SK-N-SH (cell line): ENCODE measurements around the gene E2F1.

Experiments used
- EP300 ChIP-seq, 2 experiments: IDR thresholded peaks; 2 replicates each; pipeline versions ENCODE4 v1.4.0 to v1.6.1; 2012; ENCODE audit warnings: borderline replicate concordance in 1 of 2, low read depth in 1 of 2, low read length in 1 of 2
- MXI1 ChIP-seq: IDR thresholded peaks from 2 replicates; pipeline ENCODE4 v1.6.1; 2012; ENCODE audit warnings: mild to moderate bottlenecking, low read depth, low read length, improper control_type of control experiment
- POLR2AphosphoS5 ChIP-seq: IDR thresholded peaks from 2 replicates; pipeline ENCODE4 v1.6.1; 2012; ENCODE audit warnings: low read depth, low read length
- RCOR1 ChIP-seq: fragments of 150-350 bp; IDR thresholded peaks from 2 replicates; pipeline ENCODE4 v1.6.1; 2017; ENCODE audit warnings: antibody characterized with exemption, low read length
- SMC3 ChIP-seq: IDR thresholded peaks from 2 replicates; pipeline ENCODE4 v1.6.1; 2012; ENCODE audit warnings: low read depth, low read length, improper control_type of control experiment
- TF ChIP-seq, protein P1 (sequence below): IDR thresholded peaks from 2 replicates; pipeline ENCODE4; 2012
- TF ChIP-seq, protein P2 (sequence below): fragments of 200-600 bp; sonication (generic); IDR thresholded peaks from 2 replicates; pipeline ENCODE4 v1.6.1; 2017; ENCODE audit warnings: antibody characterized with exemption, mild to moderate bottlenecking, moderate library complexity

DNA sequence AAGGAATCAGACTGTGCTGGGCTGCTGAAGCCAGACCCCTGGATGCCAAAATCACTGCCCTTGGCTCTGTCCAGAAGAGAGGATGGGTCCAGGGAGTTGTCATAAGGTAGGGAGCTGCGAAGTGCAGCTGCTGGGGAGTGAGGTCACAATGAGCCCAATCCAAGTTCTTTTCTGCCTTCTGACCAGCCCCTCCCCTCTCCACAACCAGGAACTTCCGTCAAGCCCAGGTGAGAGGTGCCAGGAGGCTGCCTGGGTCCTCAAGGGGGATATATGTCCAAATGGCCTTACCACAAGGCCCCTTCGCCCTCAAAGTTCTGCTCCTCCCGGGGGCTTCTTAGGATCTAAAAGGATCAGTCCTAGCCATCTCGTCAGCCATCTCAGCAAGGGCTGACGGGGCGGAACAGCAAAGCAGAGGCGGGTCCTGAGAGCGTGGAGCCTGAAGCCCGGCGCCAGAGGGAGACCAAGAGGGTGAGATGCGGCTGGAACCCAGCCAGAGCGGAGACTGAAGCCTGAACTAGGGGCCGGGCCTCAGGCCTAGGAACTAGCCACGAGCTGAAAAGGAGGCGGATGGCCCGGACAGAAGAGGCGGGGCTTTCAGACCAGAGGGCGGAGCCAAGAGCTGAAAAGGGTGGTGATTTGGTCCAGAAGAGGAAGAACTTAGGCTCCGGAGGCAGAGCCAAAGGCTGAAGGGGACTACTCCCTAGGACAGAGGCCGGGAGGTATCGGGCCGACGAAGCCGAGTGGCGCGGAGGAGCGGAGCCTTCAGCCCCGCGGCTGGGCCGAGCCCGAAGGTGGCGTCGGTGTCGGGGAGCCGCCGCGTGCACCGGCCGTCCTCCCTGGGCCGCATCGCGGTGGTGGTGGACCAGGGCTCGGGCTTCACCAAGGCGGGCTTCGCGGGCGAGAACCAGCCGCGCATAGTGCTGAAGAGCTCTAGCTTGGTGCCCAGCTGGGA lies 19.6 kb downstream of the E2F1 start, which contains the start of gene ACTL10:
- TF ChIP-seq EP300 (IDR thresholded peaks at IDR 0.05; ENCODE audit: borderline replicate concordance in 1 of 2, low read depth in 1 of 2, low read length in 1 of 2) (no peak; a peak in 1 of 4 replicates), POLR2AphosphoS5 (peak; percentile 63; the same call in 1 of the 2 replicates), MXI1 (peak; percentile 77), RCOR1 (no peak), SMC3 (peak; percentile 19; the same call in 1 of the 2 replicates)
- TF ChIP-seq, protein P1, sequence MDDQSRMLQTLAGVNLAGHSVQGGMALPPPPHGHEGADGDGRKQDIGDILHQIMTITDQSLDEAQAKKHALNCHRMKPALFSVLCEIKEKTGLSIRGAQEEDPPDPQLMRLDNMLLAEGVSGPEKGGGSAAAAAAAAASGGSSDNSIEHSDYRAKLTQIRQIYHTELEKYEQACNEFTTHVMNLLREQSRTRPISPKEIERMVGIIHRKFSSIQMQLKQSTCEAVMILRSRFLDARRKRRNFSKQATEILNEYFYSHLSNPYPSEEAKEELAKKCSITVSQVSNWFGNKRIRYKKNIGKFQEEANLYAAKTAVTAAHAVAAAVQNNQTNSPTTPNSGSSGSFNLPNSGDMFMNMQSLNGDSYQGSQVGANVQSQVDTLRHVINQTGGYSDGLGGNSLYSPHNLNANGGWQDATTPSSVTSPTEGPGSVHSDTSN: no peak
- TF ChIP-seq, protein P2, sequence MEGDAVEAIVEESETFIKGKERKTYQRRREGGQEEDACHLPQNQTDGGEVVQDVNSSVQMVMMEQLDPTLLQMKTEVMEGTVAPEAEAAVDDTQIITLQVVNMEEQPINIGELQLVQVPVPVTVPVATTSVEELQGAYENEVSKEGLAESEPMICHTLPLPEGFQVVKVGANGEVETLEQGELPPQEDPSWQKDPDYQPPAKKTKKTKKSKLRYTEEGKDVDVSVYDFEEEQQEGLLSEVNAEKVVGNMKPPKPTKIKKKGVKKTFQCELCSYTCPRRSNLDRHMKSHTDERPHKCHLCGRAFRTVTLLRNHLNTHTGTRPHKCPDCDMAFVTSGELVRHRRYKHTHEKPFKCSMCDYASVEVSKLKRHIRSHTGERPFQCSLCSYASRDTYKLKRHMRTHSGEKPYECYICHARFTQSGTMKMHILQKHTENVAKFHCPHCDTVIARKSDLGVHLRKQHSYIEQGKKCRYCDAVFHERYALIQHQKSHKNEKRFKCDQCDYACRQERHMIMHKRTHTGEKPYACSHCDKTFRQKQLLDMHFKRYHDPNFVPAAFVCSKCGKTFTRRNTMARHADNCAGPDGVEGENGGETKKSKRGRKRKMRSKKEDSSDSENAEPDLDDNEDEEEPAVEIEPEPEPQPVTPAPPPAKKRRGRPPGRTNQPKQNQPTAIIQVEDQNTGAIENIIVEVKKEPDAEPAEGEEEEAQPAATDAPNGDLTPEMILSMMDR: peak; percentile 35
